NB4 (cell line): ENCODE measurements around the gene SNAP47.

ENCODE experiments used
- CTCF ChIP-seq: IDR thresholded peaks from one replicate; pipeline ENCODE4 v1.5.1; 2012; ENCODE audit warnings: low read depth, low read length
- MYC ChIP-seq: IDR thresholded peaks from 2 replicates; pipeline ENCODE4 v1.6.1; 2011; ENCODE audit warnings: low read depth, low read length
- POLR2A ChIP-seq: IDR thresholded peaks from 2 replicates; pipeline ENCODE4 v1.6.1; 2011; ENCODE audit warnings: mild to moderate bottlenecking; ENCODE audit not compliant: insufficient read length; ENCODE audit errors: extremely low read depth

DNA sequence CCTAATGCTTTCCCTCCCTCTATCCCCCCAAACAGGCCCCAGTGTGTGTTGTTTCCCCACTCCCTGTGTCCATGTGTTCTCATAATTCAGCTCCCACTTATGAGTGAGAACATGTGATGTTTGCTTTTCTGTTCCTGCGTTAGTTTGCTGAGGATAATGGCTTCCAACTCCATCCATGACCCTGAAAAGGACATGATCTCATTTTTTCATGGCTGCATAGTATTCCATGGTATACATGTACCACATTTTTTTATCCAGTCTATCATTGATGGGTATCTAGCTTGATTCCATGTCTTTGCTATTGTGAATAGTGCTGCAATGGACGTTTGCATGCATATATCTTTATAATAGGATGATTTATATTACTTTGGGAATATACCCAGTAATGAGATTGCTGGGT, 89.0 kb downstream of the SNAP47 start:
- no peak for TF ChIP-seq POLR2A
- TF ChIP-seq CTCF: no peak
- TF ChIP-seq MYC: no peak
